Measurements from ENCODE around the gene CHCT1. TPM values are rescaled to one million over a fixed set of nuclear protein-coding genes. Genes with fewer than 3 reads are reported as not detected.
"Not testable (repeated sequence)": the region's sequence is repeated elsewhere in the genome, so short reads cannot be mapped to it uniquely, and the experiment has no call there.

The CHCT1 gene
- total RNA-seq, 4 donors from 2014 or later: not detected

- TF ChIP-seq POLR2A (IDR thresholded peaks at IDR 0.05) (no peak), CTCF (IDR thresholded peaks at IDR 0.05) (no peak)
- 3 to 6% methylated on average over 55 to 59 of the region's 66 CpGs for WGBS, 2 donors
- H3K4me3 ChIP-seq (ENCODE audit: low read depth, poor library complexity, severe bottlenecking): no peak overlapping the region
- intact Hi-C loops (cut with DNase I; ENCODE audit: low total_unique reads): no loop called here
- DNase-seq (ENCODE audit: low spot score in 2 of 2): peak; percentile 35 to 93
These were observed 772 bp upstream of the CHCT1 start for GRCh38 chr17:60421273-60422161.

GRCh38 chr17:60423865-60424264, 1.6 kb downstream of the CHCT1 start:
- peak in 1 of 2 donors; percentile 31 for DNase-seq (ENCODE audit: low spot score in 2 of 2)
- no peak overlapping the region for H3K4me3 ChIP-seq (ENCODE audit: low read depth, poor library complexity, severe bottlenecking)
- intact Hi-C loops (cut with DNase I; ENCODE audit: low total_unique reads): no loop called here
- WGBS, 2 donors: 78 to 83% methylated on average over 3 of the region's 3 CpGs
- TF ChIP-seq POLR2A (IDR thresholded peaks at IDR 0.05) (no peak), CTCF (IDR thresholded peaks at IDR 0.05) (no peak)

GRCh38 chr17:60425626-60426025, 3.3 kb downstream of the CHCT1 start:
- 91 to 92% methylated on average over 5 to 6 of the region's 6 CpGs for WGBS, 2 donors
- intact Hi-C loops (cut with DNase I; ENCODE audit: low total_unique reads): no loop called here
- peak in 1 of 2 donors; percentile 72 for DNase-seq (ENCODE audit: low spot score in 2 of 2)
- TF ChIP-seq POLR2A (IDR thresholded peaks at IDR 0.05) (no peak), CTCF (IDR thresholded peaks at IDR 0.05) (no peak)
- H3K4me3 ChIP-seq (ENCODE audit: low read depth, poor library complexity, severe bottlenecking): no peak overlapping the region

GRCh38 chr17:60426596-60426995, 4.3 kb downstream of the CHCT1 start:
- peak in 1 of 2 donors; percentile 74 for DNase-seq (ENCODE audit: low spot score in 2 of 2)
- TF ChIP-seq CTCF (IDR thresholded peaks at IDR 0.05): no peak
- no peak for TF ChIP-seq POLR2A (IDR thresholded peaks at IDR 0.05)
- 94 to 96% methylated on average over 3 to 5 of the region's 10 CpGs for WGBS, 2 donors
- intact Hi-C loops (cut with DNase I; ENCODE audit: low total_unique reads): no loop called here
- H3K4me3 ChIP-seq (ENCODE audit: low read depth, poor library complexity, severe bottlenecking): no peak overlapping the region

GRCh38 chr17:60428491-60428890, 6.2 kb downstream of the CHCT1 start:
- H3K4me3 ChIP-seq (ENCODE audit: low read depth, poor library complexity, severe bottlenecking); intact Hi-C loops (cut with DNase I; ENCODE audit: low total_unique reads): not testable (repeated sequence)
- WGBS, 2 donors: 90 to 91% methylated on average over 6 of the region's 6 CpGs
- DNase-seq (ENCODE audit: low spot score in 2 of 2): peak in 1 of 2 donors; percentile 58

- WGBS, 2 donors: 78 to 83% methylated on average over 7 of the region's 7 CpGs
- peak in 1 of 2 donors; percentile 72 for DNase-seq (ENCODE audit: low spot score in 2 of 2)
- H3K4me3 ChIP-seq (ENCODE audit: low read depth, poor library complexity, severe bottlenecking); intact Hi-C loops (cut with DNase I; ENCODE audit: low total_unique reads): not testable (repeated sequence)
These were observed 8.3 kb downstream of the CHCT1 start for GRCh38 chr17:60430561-60430960.

GRCh38 chr17:60433021-60433997, 11.0 kb downstream of the CHCT1 start:
- H3K4me3 ChIP-seq (ENCODE audit: low read depth, poor library complexity, severe bottlenecking); intact Hi-C loops (cut with DNase I; ENCODE audit: low total_unique reads): not testable (repeated sequence)
- 79% methylated on average over 4 of the region's 4 CpGs for WGBS, 2 donors
- peak in 1 of 2 donors; percentile 45 for DNase-seq (ENCODE audit: low spot score in 2 of 2)

All from lower leg skin (tissue), 4 donors.